Globus pallidus (tissue), 1 donor: ENCODE data around the gene ABR.
"Not testable (repeated sequence)": the region's sequence is repeated elsewhere in the genome, so short reads cannot be mapped to it uniquely, and the experiment has no call there.

Experiments
- DNase-seq: peaks from one replicate; pipeline ENCODE4 v3.0.0-alpha.2; 2015; ENCODE audit warnings: low spot score

The ABR gene

DNA sequence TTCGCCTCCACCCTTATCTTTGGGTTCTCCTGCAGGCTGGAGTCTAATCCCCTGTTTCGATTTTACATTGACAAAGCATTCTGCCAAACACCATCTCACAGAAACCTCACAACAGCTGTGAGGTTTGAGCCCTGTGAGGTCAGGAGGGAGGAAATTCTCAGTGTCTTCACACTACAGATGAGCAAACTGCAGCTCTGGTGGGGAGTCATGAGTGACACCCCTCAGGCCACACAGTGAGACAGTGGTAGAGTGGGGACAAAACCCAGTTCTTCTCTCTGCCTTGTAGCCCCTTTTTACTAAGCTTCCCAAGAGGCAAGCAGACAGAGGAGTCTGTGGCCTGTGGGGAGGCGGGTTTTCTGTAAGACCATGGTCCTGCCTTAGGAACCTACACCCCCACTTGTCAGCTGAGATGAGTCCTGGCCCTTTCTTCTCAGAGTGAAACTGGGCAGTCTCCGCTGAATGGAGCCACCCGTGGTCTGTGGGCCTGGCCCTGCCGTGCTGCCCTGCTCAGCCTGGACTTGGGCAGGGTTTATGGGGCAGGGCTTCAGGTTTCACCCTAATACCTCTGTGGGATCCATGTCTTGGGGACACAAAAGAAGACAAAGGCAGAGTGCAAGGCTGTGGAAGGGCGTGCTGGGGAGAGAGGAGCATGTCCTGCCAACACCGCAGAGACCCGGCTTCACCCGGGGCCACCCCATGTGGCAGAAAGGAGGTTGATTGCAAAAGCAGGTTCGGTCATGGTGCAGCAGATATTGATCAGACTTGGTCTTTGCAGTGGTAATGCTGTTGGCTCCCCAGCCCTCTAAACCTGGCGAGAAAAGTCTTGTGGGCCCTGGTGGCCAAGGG is 59.0 kb downstream of the ABR start:
- no peak for DNase-seq

DNA sequence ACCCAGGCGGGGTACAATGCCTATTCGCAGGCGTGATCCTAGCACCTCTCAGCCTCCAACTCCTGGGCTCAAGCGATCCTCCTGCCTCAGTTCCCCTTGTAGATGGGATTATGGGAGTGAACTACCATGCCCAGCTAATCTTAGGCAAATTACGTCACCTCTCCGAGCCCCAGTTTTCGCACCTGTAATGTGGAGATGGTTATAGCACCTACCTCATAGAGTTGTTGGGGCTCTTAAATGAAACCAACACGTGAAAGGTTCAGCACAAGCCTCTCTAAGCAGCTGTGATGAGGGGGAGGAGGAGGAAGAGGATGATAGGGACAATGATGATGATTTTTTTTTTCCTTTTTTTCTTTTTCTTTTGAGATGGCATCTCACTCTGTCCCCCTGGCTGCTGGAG is 59.9 kb downstream of the ABR start:
- no peak for DNase-seq

DNA sequence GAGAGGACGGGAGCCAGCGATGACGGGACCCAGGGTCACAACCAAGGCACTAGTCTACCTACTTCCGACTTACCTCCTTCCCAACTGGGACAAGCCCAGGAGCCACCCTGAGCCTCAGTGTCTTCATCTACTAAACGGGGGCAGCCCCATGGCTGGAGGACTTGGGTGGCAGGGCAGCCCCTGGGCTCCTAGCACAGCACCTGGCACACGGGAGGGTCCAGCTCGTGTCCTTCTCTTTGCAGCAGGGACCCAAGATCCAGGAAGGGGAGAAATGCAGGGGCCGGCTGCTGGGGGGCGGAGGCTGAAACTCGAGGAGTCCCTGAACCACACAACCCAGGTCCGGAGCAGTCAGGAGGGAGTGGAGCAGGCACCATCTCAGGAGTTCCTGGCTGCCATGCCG is 63.2 kb downstream of the ABR start:
- no peak for DNase-seq

DNA sequence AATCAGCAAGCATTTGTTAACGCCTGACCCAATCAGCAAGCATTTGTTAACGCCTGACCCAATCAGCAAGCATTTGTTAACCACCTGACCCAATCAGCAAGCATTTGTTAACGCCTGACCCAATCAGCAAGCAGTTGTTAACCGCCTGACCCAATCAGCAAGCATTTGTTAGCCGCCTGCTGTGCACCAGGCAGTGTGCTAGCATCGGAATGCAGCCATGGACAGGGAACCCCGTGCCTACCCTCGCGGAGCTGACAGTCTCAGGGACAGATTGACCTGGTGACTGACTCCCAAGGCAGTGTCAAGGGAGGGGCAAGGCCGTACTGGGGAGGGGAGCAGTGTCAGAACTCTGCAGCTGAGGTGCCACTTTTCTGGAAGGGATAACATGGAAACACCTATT is 66.9 kb downstream of the ABR start:
- no peak for DNase-seq

DNA sequence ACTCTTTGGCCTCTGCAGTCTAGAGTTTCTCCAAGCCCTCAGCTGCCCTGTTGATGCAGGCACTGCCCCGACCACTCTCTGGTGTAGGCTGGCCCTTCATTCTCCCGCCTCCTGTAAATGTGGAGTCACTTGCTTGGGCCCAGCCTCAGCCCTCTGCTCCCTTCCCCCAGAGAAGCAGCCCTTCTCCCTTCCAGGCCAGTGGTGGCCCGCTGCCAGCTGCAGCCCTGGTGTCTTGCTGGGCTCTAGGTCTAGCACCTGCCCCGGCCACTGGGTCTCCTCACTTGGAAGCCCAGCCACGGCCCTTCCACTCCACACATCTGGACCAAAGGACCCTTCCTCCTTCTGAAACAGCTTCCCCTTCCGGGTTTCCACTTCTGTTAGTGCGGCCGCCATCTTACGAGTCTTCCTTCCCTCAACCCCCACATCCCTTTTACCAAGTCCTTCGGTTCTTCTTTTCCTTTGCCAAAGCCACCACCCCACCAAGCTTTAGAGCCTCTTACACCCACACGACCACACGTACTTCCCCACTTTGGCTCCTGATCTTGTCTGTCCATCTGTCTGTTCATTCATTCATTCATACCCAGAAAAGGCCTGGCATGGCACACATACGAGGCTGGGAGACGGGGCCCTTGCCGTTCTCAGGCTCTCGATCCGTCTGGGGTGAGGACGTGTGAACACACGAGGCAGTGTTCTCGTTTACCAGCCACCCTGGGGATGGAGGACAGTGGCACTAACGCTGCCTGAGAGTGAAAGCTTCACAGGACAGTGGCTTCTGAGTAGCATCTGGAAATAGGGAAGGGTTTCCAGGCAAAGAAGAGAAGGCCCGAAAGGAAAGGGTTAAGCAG is 68.0 kb downstream of the ABR start:
- no peak for DNase-seq

DNA sequence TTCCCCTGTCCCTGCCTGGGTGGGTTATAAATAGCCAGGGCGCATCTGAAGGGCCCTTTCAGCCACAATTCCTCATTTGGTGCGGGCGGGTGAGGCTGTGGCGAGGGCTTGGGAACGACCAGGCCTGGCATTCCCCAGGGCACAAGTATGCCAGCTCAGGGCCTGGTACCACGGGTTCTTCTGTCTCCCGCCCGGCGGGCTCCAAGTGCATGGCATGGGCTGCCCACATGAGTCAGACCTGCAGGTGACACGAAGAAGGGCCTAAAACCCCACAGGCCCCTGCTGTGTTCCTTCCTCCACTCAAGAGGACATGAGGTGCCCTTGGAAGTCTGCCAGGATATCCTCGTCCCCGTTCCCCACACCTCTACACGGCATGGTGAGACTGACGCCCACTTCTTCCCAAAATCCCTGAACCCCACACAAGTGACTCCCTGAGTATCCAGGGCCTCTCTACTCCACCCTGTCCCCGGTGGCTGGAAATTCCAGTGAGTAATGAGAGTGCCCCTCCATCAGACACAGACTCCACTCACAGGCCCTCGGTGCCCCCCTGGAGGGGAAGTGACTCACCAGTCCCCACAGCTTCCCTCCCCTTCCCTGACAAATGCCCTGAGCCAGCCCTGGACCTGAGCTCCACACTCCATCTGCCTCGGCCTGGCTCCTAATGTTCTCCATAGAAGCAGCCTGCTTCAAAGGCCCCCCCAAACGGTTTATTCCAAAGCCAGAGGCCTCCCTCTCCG is 68.8 kb downstream of the ABR start:
- DNase-seq = no peak

DNA sequence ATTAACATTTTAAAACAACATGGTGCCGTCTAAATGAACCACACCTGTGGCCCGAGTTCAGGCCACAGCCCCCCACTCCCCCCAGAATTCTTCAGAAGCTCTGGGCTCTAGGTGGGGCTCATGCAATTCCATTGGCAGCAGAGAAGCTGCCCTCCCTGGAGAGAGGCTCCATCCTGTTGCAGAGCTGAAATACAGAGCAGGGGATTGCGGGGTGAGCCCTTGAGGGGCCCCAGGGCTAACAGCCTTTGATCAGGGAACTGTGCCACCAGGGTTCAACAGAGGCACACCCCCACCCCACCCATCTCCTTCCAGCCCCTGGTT is 69.3 kb downstream of the ABR start:
- DNase-seq = no peak

DNA sequence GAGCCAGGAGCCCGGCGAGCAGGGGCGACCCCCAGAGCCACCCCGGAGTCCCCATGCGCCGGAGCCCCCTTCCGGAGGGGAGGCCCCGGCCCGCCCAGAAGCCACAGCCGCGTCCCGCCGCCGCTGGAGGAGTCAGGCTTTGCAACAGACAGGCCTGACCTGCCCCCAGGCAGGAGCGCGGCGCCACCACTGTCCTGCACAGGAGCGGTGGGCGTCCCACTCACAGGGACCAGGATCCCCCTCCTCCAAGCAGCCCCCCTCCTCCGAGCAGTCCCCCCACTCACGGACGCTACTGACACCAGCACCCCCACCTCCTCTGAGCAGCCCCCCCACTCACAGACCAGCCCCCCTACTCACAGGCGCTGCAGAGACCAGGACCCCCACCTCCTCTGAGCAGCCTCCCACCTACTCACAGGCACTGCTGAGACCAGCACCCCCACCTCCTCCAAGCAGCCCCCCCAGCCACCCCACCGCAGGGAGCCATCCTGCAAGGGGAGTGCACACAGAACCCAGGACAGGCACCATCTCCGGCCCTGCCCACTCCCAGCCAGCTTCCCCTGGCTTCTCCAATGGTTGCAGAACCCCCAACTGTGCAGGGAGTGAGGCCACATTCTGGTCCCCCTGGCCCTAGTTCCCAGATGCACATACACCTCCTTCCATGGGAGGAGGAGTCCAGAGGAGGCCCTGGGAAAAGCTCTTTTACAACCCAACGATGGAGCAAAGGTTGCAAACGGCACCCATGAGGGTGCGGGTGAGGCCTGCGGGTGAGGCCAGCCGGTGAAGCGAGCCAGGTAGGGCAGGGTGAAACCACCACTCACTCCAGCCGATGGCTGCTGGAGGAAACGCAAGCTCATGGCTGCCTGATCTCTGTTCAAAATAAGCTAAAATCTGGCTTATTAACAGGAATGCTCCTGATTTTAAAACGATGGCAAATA is 69.9 kb downstream of the ABR start:
- no peak for DNase-seq

DNA sequence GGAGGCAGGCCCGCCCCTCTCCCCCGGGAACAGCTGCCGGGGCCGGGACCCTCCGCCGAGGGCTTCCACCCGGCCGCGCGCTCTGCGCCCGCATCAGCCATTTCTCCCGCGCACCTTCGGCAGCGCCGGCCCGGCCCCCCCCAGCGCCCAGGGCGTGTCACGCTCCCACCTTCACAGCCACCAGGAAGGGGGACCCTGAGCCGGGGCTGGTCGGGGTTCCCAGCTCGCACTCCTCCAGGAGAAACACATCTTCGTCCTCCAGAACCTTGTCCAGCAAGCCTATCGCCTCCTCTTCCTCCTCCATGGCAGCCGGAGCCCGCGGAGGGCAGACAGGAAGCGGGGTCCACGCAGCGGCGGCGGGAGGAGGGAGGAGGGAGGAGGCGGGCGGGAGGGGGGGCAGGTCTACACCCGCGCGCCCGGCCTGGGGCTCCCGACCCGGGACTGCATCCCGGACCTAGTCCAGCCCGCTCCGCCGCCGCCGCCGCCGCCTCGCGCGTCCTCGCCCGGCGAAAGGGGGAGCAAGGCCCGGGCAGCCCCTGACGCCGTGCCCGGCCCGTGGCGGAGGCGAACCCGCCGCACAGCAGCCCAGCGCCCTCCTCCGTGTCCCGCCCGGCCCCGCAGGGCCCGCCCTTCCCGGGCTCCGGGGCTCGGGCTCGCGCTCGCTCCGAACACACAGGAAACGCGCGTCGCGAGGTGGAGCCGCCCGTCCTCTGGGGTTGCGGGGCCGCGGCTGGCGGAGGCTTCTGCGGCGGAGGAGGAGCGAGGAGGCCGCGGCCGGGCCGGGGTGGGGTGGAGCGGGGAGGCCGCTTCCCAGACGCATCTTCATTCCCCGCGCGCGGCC is 70.8 kb downstream of the ABR start:
- no peak for DNase-seq

DNA sequence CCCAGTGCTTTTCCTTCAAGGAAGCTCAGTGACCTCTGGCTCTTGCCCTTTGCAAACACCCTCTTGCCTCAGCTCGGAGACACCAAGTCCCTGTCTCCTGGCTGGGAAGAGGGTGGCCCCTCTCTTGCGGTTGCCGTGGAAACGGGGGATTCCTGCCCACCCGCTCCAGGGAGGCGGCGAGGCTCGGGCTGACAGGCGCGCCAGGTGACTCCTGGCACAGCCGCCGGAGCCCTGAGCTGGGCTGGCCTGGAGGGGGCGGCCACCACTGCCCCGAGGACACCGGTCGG is 71.4 kb downstream of the ABR start:
- DNase-seq = no peak

DNA sequence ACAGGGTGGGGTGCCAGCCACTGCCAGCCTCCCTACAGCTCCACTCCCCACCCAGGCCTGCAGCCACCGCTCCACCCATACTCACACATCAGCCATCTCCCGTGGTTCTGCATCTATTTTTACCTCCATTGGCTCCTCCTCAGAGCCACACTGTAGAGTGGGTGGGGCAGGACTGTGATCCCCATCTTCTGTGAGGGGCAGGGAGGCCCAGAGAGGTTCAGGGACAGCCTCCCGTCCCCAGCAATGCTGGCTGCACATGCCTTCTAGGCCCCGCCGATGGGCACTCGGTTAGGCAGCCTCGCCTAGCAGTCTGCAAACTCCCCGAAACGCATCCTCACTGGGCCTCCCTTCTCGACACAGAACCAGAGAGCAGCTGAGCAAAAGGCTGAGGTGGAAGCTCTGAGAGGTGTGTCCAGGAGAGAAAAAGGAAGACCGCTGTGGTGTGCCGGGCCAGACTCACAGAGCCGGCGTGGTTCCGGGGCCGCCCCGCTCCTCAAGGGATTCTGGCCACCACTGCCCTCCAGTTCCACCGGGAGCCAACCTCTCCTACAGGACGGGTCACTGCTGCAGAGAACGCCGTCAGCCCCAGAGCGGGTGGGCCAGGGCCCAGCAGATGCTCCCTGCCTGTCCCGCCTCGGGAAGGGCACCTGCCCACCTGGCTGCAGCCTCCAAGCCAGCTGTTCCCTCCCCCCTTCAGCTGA is 71.9 kb downstream of the ABR start:
- DNase-seq = no peak

DNA sequence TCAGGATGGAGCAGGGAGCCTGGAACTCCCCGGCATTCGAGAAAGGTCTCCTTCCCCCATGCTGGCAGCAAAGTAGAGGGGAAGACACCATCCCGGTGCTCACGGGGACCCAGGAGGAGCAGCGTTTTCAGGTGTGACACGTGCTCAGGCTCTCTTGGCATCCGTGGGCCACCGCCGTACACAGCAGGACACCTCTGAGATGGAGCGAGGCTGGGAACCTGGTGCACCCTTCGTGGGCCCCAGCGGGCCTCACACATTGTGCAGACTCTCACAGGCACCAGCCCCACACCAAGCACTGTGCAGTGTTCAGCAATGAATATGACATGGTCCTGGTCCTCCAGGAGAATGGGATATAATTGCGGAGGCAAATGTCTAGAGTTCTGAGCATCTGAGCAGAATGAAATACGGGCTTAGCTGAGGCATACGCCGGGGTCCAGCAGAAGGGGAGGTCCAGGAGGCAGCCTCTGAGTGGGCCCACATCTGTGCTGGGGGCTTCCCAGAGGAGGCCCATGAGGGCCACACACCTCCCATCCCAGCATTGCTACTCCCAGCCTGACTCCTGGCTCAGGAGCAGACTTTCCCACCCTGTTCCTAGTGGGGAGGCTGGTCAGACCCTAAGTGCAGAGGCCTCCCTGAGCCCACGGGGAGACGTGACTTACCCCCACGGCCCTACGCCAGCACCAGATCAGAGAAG is 72.6 kb downstream of the ABR start:
- no peak for DNase-seq

DNA sequence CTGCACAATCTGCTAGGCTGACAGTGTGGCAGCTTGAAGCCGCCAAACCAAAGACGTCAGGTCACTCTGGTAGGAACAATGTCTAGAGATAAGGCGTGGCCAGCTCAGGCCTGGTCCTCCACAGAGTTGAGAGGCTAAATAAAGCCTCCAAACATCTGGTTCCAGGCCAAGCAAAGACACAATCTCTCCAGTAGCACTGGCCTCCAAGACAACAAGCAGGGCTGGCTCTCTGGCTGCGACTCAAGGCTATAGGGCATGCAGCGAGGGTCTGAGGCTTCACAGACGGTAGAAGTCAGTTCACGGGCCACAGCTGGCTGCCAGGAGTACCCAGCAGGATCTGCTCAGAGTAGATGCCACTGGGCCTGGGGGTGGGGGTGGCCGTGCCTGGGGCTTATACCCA is 75.6 kb downstream of the ABR start:
- no peak for DNase-seq

DNA sequence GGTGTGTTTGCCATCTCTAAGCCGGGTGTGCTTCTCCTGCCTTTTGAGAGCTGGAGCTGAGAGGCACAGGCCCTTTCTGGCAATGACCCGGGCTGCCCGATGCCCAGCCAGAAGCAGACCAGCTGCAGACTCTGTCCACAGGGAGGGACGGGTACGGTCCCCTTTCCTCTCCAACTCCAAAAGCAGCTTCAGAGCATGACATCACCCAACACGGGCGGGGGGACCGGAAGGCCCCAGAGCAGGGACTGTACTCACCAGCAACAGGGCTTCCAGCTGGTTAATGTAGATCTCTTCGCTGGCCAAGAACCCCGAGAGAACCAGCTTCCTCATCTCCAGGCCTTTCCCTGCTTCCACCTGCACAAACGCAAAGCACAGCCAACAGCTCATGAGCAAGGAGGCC is 79.4 kb downstream of the ABR start:
- DNase-seq = no peak

DNA sequence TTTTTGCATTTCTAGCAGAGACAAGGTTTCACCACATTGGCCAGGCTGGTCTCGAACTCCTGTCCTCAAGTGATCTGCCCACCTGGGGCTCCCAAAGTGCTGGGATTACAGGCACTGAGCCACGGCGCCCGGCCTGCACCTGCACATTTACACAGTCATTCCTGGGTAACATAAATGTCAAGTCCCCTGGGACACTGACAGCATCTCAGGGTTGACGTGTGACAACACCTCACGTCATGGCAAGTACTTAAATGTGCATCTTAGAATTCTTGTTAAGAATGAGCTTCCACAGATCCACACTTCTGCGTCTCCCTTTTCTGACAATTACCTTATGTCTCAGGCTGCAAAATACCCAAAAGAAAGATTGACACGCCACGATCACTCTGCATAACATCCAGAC is 80.5 kb downstream of the ABR start:
- no peak for DNase-seq

DNA sequence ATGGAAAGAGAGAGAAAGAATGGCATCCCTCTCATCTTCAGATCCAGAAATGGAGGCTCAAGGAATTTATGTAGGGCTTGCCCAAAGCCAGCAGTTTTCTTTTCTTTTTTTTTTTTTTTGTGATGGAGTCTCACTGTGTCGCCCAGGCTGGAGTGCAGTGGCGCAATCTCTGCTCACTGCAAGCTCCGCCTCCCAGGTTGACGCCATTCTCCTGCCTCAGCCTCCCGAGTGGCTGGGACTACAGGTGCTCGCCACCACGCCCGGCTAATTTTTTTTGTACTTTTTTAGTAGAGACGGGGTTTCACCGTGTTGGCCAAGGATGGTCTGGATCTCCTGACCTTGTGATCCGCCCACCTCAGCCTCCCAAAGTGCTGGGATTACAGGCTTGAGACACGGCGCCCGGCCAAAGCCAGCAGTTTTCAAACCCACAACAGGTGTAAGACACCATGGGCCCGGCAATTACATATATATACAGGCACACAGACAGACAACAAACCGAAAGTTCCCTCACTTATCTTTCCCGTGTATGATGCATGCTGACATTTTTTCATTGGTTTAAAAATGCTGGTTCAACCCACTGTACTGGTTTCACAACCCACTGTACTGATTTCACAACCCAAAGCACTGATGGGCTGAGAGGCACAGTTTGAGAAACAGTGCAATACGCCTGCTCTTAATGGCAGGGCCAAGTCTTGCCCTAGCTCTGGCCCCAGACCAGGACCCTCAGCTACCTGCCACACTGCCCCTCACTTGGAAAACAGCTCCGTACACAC is 81.6 kb downstream of the ABR start:
- DNase-seq = not testable (repeated sequence)

DNA sequence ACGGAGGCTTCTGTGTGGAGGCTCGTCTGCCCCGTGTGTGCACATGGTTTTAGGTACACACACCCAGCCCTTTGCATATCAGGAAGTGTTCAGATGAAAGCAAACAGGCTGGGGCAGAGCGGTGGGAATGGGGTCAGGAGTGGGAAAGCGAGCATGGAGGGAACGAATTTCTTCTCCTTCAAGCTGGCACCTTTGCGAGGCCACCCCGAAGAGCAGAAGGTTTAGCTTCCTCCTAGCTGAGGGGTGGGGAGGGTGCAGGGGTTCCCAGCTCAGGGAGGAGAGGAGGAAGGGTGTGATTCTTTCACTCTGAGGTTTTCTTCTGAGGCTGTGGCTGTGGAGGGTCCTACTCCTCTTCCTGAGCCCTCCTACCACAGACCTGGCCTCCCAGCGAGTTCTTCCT is 83.6 kb downstream of the ABR start:
- DNase-seq = no peak

DNA sequence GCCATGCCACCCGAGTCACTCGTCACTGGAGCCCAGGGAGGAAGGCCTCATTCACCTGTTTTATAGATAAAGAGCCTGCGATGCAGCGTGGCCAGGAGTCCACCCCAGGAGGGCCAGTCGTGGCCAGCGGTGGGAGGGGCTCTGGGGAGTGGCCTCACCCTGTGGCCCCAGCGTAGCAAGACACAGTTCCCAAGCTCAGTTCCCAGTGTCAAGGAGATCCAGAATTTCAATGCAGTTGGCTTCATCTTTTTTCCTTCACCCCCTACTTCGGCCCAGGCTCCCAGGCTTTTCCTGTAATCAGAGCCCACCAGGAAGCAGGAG is 84.0 kb downstream of the ABR start:
- no peak for DNase-seq
